Osteoblast (primary cell): ENCODE measurements around the gene PARD6B. TPM values are rescaled to one million over a fixed set of nuclear protein-coding genes. Genes with fewer than 3 reads are reported as not detected.
"Not testable (repeated sequence)": the region's sequence is repeated elsewhere in the genome, so short reads cannot be mapped to it uniquely, and the experiment has no call there.

Source experiments
- DNase-seq: peaks from one replicate; pipeline ENCODE4 v3.0.0; 2011; ENCODE audit warnings: low spot score, mixed read lengths; ENCODE audit not compliant: insufficient read length; ENCODE audit errors: missing footprints
- H2AFZ ChIP-seq: 2 replicates; pipeline ENCODE4 v1.6.0; 2011; ENCODE audit warnings: mild to moderate bottlenecking, low read length
- H3K27ac ChIP-seq: 2 replicates; pipeline ENCODE4 v1.5.1; 2011; ENCODE audit warnings: mild to moderate bottlenecking, low read depth, low read length, moderate library complexity
- H3K27me3 ChIP-seq: 2 replicates; pipeline ENCODE4 v1.6.0; 2012; ENCODE audit warnings: mild to moderate bottlenecking, control low read depth, inconsistent platforms, low read length, moderate library complexity; ENCODE audit not compliant: insufficient read depth
- H3K36me3 ChIP-seq: 2 replicates; pipeline ENCODE4 v1.5.1; 2011; ENCODE audit warnings: mild to moderate bottlenecking, low read length, control low read depth, moderate library complexity; ENCODE audit not compliant: insufficient read depth
- H3K4me1 ChIP-seq: 2 replicates; pipeline ENCODE4 v1.5.1; 2011; ENCODE audit warnings: mild to moderate bottlenecking, low read length, control low read depth, moderate library complexity; ENCODE audit not compliant: insufficient read depth
- H3K4me2 ChIP-seq: 2 replicates; pipeline ENCODE4 v1.6.0; 2011; ENCODE audit warnings: mild to moderate bottlenecking, low read length; ENCODE audit not compliant: insufficient read depth
- H3K4me3 ChIP-seq: fragments of 200-600 bp; sonication (generic); 3 replicates; pipeline ENCODE4 v1.5.1; 2012; ENCODE audit warnings: mild to moderate bottlenecking, low read length, inconsistent platforms; ENCODE audit not compliant: insufficient read depth
- H3K79me2 ChIP-seq: 2 replicates; pipeline ENCODE4 v1.6.0; 2012; ENCODE audit warnings: mild to moderate bottlenecking, low read length, control low read depth, inconsistent platforms; ENCODE audit not compliant: insufficient read depth
- H3K9me3 ChIP-seq: 2 replicates; pipeline ENCODE4 v1.5.1; 2011; ENCODE audit warnings: low read depth, low read length, control low read depth
- H4K20me1 ChIP-seq: 2 replicates; pipeline ENCODE4 v1.6.0; 2012; ENCODE audit warnings: mild to moderate bottlenecking, low read length, control low read depth; ENCODE audit not compliant: insufficient read depth
- CTCF ChIP-seq: IDR thresholded peaks from 2 replicates; pipeline ENCODE4 v1.5.1; 2011; ENCODE audit warnings: mild to moderate bottlenecking, low read depth, low read length, moderate library complexity; ENCODE audit errors: extremely low read depth
- total RNA-seq: library from RNA; depleted of rRNA; stranded (reverse); fragments of >200 nt; gene quantifications from 2 replicates; pipeline ENCODE4 v1.2.3, GENCODE V29; 2012

Gene PARD6B
- total RNA-seq, 1 donor, result 0.72 TPM

- no peak for TF ChIP-seq CTCF
- Histone ChIP-seq H3K27ac (no peak overlapping the region), H3K4me3 (no peak overlapping the region), H3K79me2 (peaks cover 3% of the 10 kb centered on the region), H4K20me1 (no peaks in the 10 kb centered on the region), H2AFZ (peak overlapping the region; percentile 16), H3K27me3 (no peaks in the 10 kb centered on the region), H3K9me3 (no peaks in the 10 kb centered on the region), H3K4me1 (peaks cover 26% of the 10 kb centered on the region), H3K4me2 (no peak overlapping the region), H3K36me3 (no peaks in the 10 kb centered on the region)
- peak; percentile 63 for DNase-seq
These were observed 61.6 kb downstream of the PARD6B start for GRCh38 chr20:50792708-50793574.

- not testable (repeated sequence) for H3K27me3 ChIP-seq, H3K4me2 ChIP-seq, H3K27ac ChIP-seq, H4K20me1 ChIP-seq, H3K9me3 ChIP-seq, H3K36me3 ChIP-seq, H3K79me2 ChIP-seq, H2AFZ ChIP-seq, H3K4me3 ChIP-seq
- H3K4me1 ChIP-seq, result peaks cover 24% of the 10 kb centered on the region
- peak; percentile 49 for TF ChIP-seq CTCF
- peak; percentile 78 for DNase-seq
These were observed 62.2 kb downstream of the PARD6B start for GRCh38 chr20:50793575-50794016.

GRCh38 chr20:50794181-50794845 is 62.9 kb downstream of the PARD6B start:
- no peak for TF ChIP-seq CTCF
- Histone ChIP-seq H3K79me2 (peaks cover 3% of the 10 kb centered on the region), H4K20me1 (no peaks in the 10 kb centered on the region), H3K4me1 (peaks cover 25% of the 10 kb centered on the region), H3K36me3 (no peaks in the 10 kb centered on the region), H3K4me2 (peak overlapping the region; percentile 79), H3K9me3 (no peaks in the 10 kb centered on the region), H2AFZ (peak overlapping the region; percentile 85), H3K27ac (peak overlapping the region; percentile 8), H3K4me3 (peak overlapping the region; percentile 93), H3K27me3 (no peaks in the 10 kb centered on the region)
- no peak for DNase-seq
